GM23248 (cell line): ENCODE data around the gene CPA2.

Source experiments
- EZH2 ChIP-seq: fragments of 200-600 bp; sonication (generic); IDR thresholded peaks from 2 replicates; pipeline ENCODE4 v1.6.1; 2018; ENCODE audit warnings: antibody characterized with exemption, mild to moderate bottlenecking; ENCODE audit not compliant: insufficient read depth, poor library complexity, severe bottlenecking
- EZH2phosphoT487 ChIP-seq: fragments of 200-600 bp; sonication (generic); IDR thresholded peaks from 2 replicates; pipeline ENCODE4 v1.6.1; 2018; ENCODE audit warnings: antibody characterized with exemption, moderate library complexity, mild to moderate bottlenecking, low read depth; ENCODE audit not compliant: insufficient read depth

- TF ChIP-seq EZH2phosphoT487 = no peak
- TF ChIP-seq EZH2 = no peak
These were observed 13.2 kb downstream of the CPA2 start for GRCh38 chr7:130279906-130280305.
